GM19099 (cell line): ENCODE results near the gene TREH.

Source experiments
- POLR2A ChIP-seq: IDR thresholded peaks from 3 replicates; pipeline ENCODE4 v1.6.1; 2011; ENCODE audit warnings: low read depth; ENCODE audit not compliant: insufficient read length; ENCODE audit errors: extremely low read depth

The TREH gene

GRCh38 chr11:118628031-118628430 is 51.4 kb downstream of the TREH start:
- no peak for TF ChIP-seq POLR2A

- TF ChIP-seq POLR2A = no peak
These were observed 51.9 kb downstream of the TREH start for GRCh38 chr11:118627566-118627965.

GRCh38 chr11:118625976-118626375 is 53.5 kb downstream of the TREH start:
- TF ChIP-seq POLR2A = no peak

GRCh38 chr11:118625036-118625690 is 54.3 kb downstream of the TREH start:
- no peak for TF ChIP-seq POLR2A

GRCh38 chr11:118623269-118623655 is 56.2 kb downstream of the TREH start:
- TF ChIP-seq POLR2A = no peak

- no peak for TF ChIP-seq POLR2A
These were observed 56.8 kb downstream of the TREH start for GRCh38 chr11:118622376-118623268.

GRCh38 chr11:118621784-118622375 is 57.6 kb downstream of the TREH start:
- TF ChIP-seq POLR2A = no peak

GRCh38 chr11:118621071-118621783 is 58.2 kb downstream of the TREH start:
- no peak for TF ChIP-seq POLR2A

GRCh38 chr11:118620529-118621070 is 58.9 kb downstream of the TREH start:
- TF ChIP-seq POLR2A = no peak

- no peak for TF ChIP-seq POLR2A
These were observed 59.8 kb downstream of the TREH start for GRCh38 chr11:118619444-118620197.

- TF ChIP-seq POLR2A = no peak
These were observed 60.5 kb downstream of the TREH start for GRCh38 chr11:118618991-118619375.

- TF ChIP-seq POLR2A = no peak
These were observed 61.1 kb downstream of the TREH start for GRCh38 chr11:118618115-118618990.

GRCh38 chr11:118615976-118616371 is 63.5 kb downstream of the TREH start:
- no peak for TF ChIP-seq POLR2A
